ENCODE data around the gene SRP19. TPM values are rescaled to one million over a fixed set of nuclear protein-coding genes. Genes with fewer than 3 reads are reported as not detected.
"Not testable (repeated sequence)": the region's sequence is repeated elsewhere in the genome, so short reads cannot be mapped to it uniquely, and the experiment has no call there.

SRP19 gene
- total and polyA plus RNA-seq, 5 donors from 2014 or later = 41.0 to 215 (median 173) TPM

DNA sequence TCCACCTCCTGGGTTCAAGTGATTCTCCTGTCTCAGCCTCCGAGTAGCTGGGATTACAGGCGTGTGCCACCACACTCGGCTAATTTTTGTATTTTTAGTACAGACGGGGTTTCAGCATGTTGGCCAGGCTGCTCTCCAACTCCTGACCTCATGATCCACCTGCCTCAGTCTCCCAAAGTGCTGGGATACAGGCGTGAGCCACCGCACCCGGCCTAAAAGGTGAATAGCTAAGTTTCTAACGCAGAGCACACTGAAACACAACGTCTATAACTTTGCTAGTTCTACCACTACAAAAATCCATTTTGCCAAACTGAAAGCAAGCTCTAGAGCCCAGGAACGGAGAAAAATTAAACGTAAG lies 537 bp upstream of the SRP19 start:
- Histone ChIP-seq H3K4me3 (ENCODE audit: low read depth, low read length) (peak overlapping the region; percentile 98), H3K4me1 (ENCODE audit: control insufficient read depth, insufficient read depth, low read length, poor library complexity, severe bottlenecking) (peaks cover 25% of the 10 kb centered on the region)
- H3K4me1 Mint-ChIP-seq = peaks cover 14 to 47% (median 22%) of the 10 kb centered on the region in 4 donors

GRCh38 chr5:112861638-112861985 lies 525 bp downstream of the SRP19 start:
- peaks cover 32% of the 10 kb centered on the region for H3K36me3 ChIP-seq (ENCODE audit: control insufficient read depth, insufficient read depth, low read length)
- H3K9me3 Mint-ChIP-seq = no peaks in the 10 kb centered on the region
- peaks cover 11 to 51% (median 23%) of the 10 kb centered on the region in 4 donors for H3K4me1 Mint-ChIP-seq
- peaks cover 29% of the 10 kb centered on the region for H3K4me1 ChIP-seq (ENCODE audit: control insufficient read depth, insufficient read depth, low read length, poor library complexity, severe bottlenecking)
- peak overlapping the region; percentile 98 to 99 (median 98) for H3K27ac Mint-ChIP-seq
- peaks cover 33% of the 10 kb centered on the region for H3K27me3 Mint-ChIP-seq
- no peaks in the 10 kb centered on the region for H3K27me3 ChIP-seq (ENCODE audit: control insufficient read depth, insufficient read depth, low read length)
- ATAC-seq (ENCODE audit: low read depth in 2 of 2) (no peak), DNase-seq (no peak)
- H3K4me3 ChIP-seq (ENCODE audit: low read depth, low read length) = peak overlapping the region; percentile 98
- H3K9me3 ChIP-seq (ENCODE audit: control insufficient read depth in 2 of 2, low read length in 2 of 2) = no peaks in the 10 kb centered on the region
- peak overlapping the region; percentile 91 to 100 (median 96) for H3K4me3 Mint-ChIP-seq
- H3K27ac ChIP-seq (ENCODE audit: insufficient read depth, low read length, poor library complexity, severe bottlenecking) = peak overlapping the region; percentile 87
- peaks cover 20% of the 10 kb centered on the region for H3K36me3 Mint-ChIP-seq

More for the DNA sequence above, 537 bp upstream of the SRP19 start:
- peaks cover 20% of the 10 kb centered on the region for H3K36me3 Mint-ChIP-seq
- H3K4me3 Mint-ChIP-seq = peak overlapping the region; percentile 91 to 100 (median 96)
- Histone ChIP-seq H3K36me3 (ENCODE audit: control insufficient read depth, insufficient read depth, low read length) (peaks cover 27% of the 10 kb centered on the region), H3K27ac (ENCODE audit: insufficient read depth, low read length, poor library complexity, severe bottlenecking) (peak overlapping the region; percentile 87)
- H3K27me3 Mint-ChIP-seq = peaks cover 43% of the 10 kb centered on the region
- H3K9me3 Mint-ChIP-seq; DNase-seq; ATAC-seq (ENCODE audit: low read depth in 2 of 2); H3K27me3 ChIP-seq (ENCODE audit: control insufficient read depth, insufficient read depth, low read length); H3K9me3 ChIP-seq (ENCODE audit: control insufficient read depth in 2 of 2, low read length in 2 of 2): not testable (repeated sequence)
- peak overlapping the region; percentile 98 to 99 (median 98) for H3K27ac Mint-ChIP-seq

DNA sequence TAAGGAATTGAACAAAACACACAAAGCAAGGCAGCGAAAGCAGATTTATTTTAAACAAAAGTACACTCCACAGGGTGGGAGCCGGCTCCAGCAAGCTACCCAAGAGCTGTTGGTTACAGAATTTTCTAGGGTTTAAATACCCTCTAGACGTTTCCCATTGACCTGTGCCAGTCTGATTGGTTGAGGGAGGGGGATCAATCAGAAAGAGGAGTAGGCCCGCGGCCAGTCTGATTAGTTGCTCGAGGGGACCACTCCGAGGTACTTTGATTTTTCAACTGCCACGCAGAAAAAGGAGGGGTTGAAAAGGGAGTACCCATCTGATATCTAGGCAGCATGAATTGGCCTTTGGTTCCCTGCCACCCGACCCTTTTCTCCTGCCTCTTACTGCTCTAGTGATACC lies 998 bp downstream of the SRP19 start:
- Histone ChIP-seq H3K27ac (ENCODE audit: insufficient read depth, low read length, poor library complexity, severe bottlenecking) (peak overlapping the region; percentile 87), H3K27me3 (ENCODE audit: control insufficient read depth, insufficient read depth, low read length) (no peaks in the 10 kb centered on the region), H3K36me3 (ENCODE audit: control insufficient read depth, insufficient read depth, low read length) (peaks cover 36% of the 10 kb centered on the region), H3K4me3 (ENCODE audit: low read depth, low read length) (peak overlapping the region; percentile 98), H3K4me1 (ENCODE audit: control insufficient read depth, insufficient read depth, low read length, poor library complexity, severe bottlenecking) (peaks cover 29% of the 10 kb centered on the region), H3K9me3 (ENCODE audit: control insufficient read depth in 2 of 2, low read length in 2 of 2) (no peaks in the 10 kb centered on the region)
- Mint-ChIP-seq H3K27ac (peak overlapping the region; percentile 59 to 98 (median 98)), H3K4me1 (peaks cover 15 to 54% (median 27%) of the 10 kb centered on the region in 4 donors), H3K36me3 (peaks cover 20% of the 10 kb centered on the region), H3K27me3 (peaks cover 31% of the 10 kb centered on the region), H3K9me3 (no peaks in the 10 kb centered on the region), H3K4me3 (peak overlapping the region; percentile 91 to 100 (median 96))
- DNase-seq = no peak
- no peak for ATAC-seq (ENCODE audit: low read depth in 2 of 2)

DNA sequence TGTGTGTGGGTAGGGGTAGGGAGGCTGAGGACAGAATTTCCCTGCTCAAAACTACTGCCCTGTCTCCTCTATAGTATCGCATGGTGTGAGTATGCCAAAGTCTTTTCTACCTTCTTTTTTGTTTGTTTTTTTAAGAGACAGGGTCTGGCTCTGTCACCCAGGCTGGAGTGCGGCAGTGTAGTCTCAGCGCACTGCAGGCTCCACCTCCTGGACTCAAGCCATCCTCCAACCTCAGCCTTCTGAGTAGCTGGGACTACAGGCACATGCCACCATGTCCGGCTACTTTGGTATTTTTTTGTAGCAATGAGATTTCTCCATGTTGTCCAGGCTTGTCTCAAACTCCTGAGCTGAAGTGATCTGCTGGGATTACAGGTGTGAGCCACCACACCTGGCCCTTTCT lies 2.5 kb downstream of the SRP19 start:
- ATAC-seq (ENCODE audit: low read depth in 2 of 2) = no peak
- Mint-ChIP-seq H3K27me3 (peaks cover 24% of the 10 kb centered on the region), H3K27ac (peak overlapping the region in 1 of 3 donors; percentile 98), H3K4me3 (peak overlapping the region; percentile 33 to 96 (median 84)), H3K36me3 (peaks cover 29% of the 10 kb centered on the region), H3K4me1 (peaks cover 17 to 56% (median 33%) of the 10 kb centered on the region in 4 donors), H3K9me3 (no peaks in the 10 kb centered on the region)
- peaks cover 29% of the 10 kb centered on the region for H3K4me1 ChIP-seq (ENCODE audit: control insufficient read depth, insufficient read depth, low read length, poor library complexity, severe bottlenecking)
- no peak overlapping the region for H3K27ac ChIP-seq (ENCODE audit: insufficient read depth, low read length, poor library complexity, severe bottlenecking)
- peak overlapping the region; percentile 98 for H3K4me3 ChIP-seq (ENCODE audit: low read depth, low read length)
- no peaks in the 10 kb centered on the region for H3K27me3 ChIP-seq (ENCODE audit: control insufficient read depth, insufficient read depth, low read length)
- H3K36me3 ChIP-seq (ENCODE audit: control insufficient read depth, insufficient read depth, low read length) = peaks cover 50% of the 10 kb centered on the region
- DNase-seq = no peak
- no peaks in the 10 kb centered on the region for H3K9me3 ChIP-seq (ENCODE audit: control insufficient read depth in 2 of 2, low read length in 2 of 2)

- no peaks in the 10 kb centered on the region for H3K9me3 ChIP-seq (ENCODE audit: control insufficient read depth in 2 of 2, low read length in 2 of 2)
- Mint-ChIP-seq H3K4me3 (no peak overlapping the region), H3K4me1 (peaks cover 27 to 68% (median 46%) of the 10 kb centered on the region in 4 donors), H3K9me3 (no peaks in the 10 kb centered on the region), H3K27ac (no peak overlapping the region), H3K27me3 (peaks cover 16% of the 10 kb centered on the region), H3K36me3 (peaks cover 42% of the 10 kb centered on the region)
- H3K27me3 ChIP-seq (ENCODE audit: control insufficient read depth, insufficient read depth, low read length) = no peaks in the 10 kb centered on the region
- ATAC-seq (ENCODE audit: low read depth in 2 of 2) (no peak), DNase-seq (no peak)
- H3K36me3 ChIP-seq (ENCODE audit: control insufficient read depth, insufficient read depth, low read length) = peaks cover 63% of the 10 kb centered on the region
- H3K4me3 ChIP-seq (ENCODE audit: low read depth, low read length) = no peak overlapping the region
- peaks cover 33% of the 10 kb centered on the region for H3K4me1 ChIP-seq (ENCODE audit: control insufficient read depth, insufficient read depth, low read length, poor library complexity, severe bottlenecking)
- H3K27ac ChIP-seq (ENCODE audit: insufficient read depth, low read length, poor library complexity, severe bottlenecking) = no peak overlapping the region
Measured at GRCh38 chr5:112865128-112865527, 4.0 kb downstream of the SRP19 start.

- H3K4me1 ChIP-seq (ENCODE audit: control insufficient read depth, insufficient read depth, low read length, poor library complexity, severe bottlenecking) = peaks cover 28% of the 10 kb centered on the region
- peaks cover 69% of the 10 kb centered on the region for H3K36me3 ChIP-seq (ENCODE audit: control insufficient read depth, insufficient read depth, low read length)
- no peak for DNase-seq
- H3K27me3 ChIP-seq (ENCODE audit: control insufficient read depth, insufficient read depth, low read length) = no peaks in the 10 kb centered on the region
- peak overlapping the region in 1 of 4 donors; percentile 4 for H3K4me3 Mint-ChIP-seq
- H3K27me3 Mint-ChIP-seq = peaks cover 4% of the 10 kb centered on the region
- H3K27ac Mint-ChIP-seq = peak overlapping the region in 2 of 3 donors; percentile 48 to 78
- H3K4me3 ChIP-seq (ENCODE audit: low read depth, low read length) = no peak overlapping the region
- H3K9me3 Mint-ChIP-seq = no peaks in the 10 kb centered on the region
- H3K9me3 ChIP-seq (ENCODE audit: control insufficient read depth in 2 of 2, low read length in 2 of 2) = no peaks in the 10 kb centered on the region
- peaks cover 41% of the 10 kb centered on the region for H3K36me3 Mint-ChIP-seq
- H3K4me1 Mint-ChIP-seq = peaks cover 32 to 61% (median 40%) of the 10 kb centered on the region in 4 donors
- H3K27ac ChIP-seq (ENCODE audit: insufficient read depth, low read length, poor library complexity, severe bottlenecking) = no peak overlapping the region
- ATAC-seq (ENCODE audit: low read depth in 2 of 2) = peak in 1 of 2 donors; percentile 25
Measured at GRCh38 chr5:112866739-112867138, 5.7 kb downstream of the SRP19 start.

- Mint-ChIP-seq H3K4me3 (no peak overlapping the region), H3K9me3 (no peaks in the 10 kb centered on the region), H3K36me3 (peaks cover 42% of the 10 kb centered on the region), H3K4me1 (peaks cover 32 to 54% (median 41%) of the 10 kb centered on the region in 4 donors), H3K27me3 (peaks cover 2% of the 10 kb centered on the region), H3K27ac (peak overlapping the region in 2 of 3 donors; percentile 48 to 78)
- DNase-seq (no peak), ATAC-seq (ENCODE audit: low read depth in 2 of 2) (no peak)
- Histone ChIP-seq H3K27ac (ENCODE audit: insufficient read depth, low read length, poor library complexity, severe bottlenecking) (no peak overlapping the region), H3K36me3 (ENCODE audit: control insufficient read depth, insufficient read depth, low read length) (peaks cover 69% of the 10 kb centered on the region), H3K9me3 (ENCODE audit: control insufficient read depth in 2 of 2, low read length in 2 of 2) (no peaks in the 10 kb centered on the region), H3K4me1 (ENCODE audit: control insufficient read depth, insufficient read depth, low read length, poor library complexity, severe bottlenecking) (peaks cover 21% of the 10 kb centered on the region), H3K4me3 (ENCODE audit: low read depth, low read length) (no peak overlapping the region), H3K27me3 (ENCODE audit: control insufficient read depth, insufficient read depth, low read length) (no peaks in the 10 kb centered on the region)
Measured at GRCh38 chr5:112867411-112867810, 6.3 kb downstream of the SRP19 start.

GRCh38 chr5:112869948-112870347 lies 8.9 kb downstream of the SRP19 start:
- H3K4me3 Mint-ChIP-seq = peak overlapping the region in 2 of 4 donors; percentile 4 to 15
- H3K9me3 Mint-ChIP-seq = no peaks in the 10 kb centered on the region
- peaks cover 47% of the 10 kb centered on the region for H3K36me3 ChIP-seq (ENCODE audit: control insufficient read depth, insufficient read depth, low read length)
- DNase-seq = peak in 1 of 3 donors; percentile 74
- H3K4me1 Mint-ChIP-seq = peaks cover 26 to 49% (median 40%) of the 10 kb centered on the region in 4 donors
- no peak overlapping the region for H3K4me3 ChIP-seq (ENCODE audit: low read depth, low read length)
- H3K27ac Mint-ChIP-seq = peak overlapping the region; percentile 34 to 94 (median 66)
- H3K27ac ChIP-seq (ENCODE audit: insufficient read depth, low read length, poor library complexity, severe bottlenecking) = peak overlapping the region; percentile 34
- H3K36me3 Mint-ChIP-seq = peaks cover 30% of the 10 kb centered on the region
- H3K27me3 ChIP-seq (ENCODE audit: control insufficient read depth, insufficient read depth, low read length) = no peaks in the 10 kb centered on the region
- no peaks in the 10 kb centered on the region for H3K27me3 Mint-ChIP-seq
- H3K4me1 ChIP-seq (ENCODE audit: control insufficient read depth, insufficient read depth, low read length, poor library complexity, severe bottlenecking) = peaks cover 7% of the 10 kb centered on the region
- ATAC-seq (ENCODE audit: low read depth in 2 of 2) = peak; percentile 72 to 79
- no peaks in the 10 kb centered on the region for H3K9me3 ChIP-seq (ENCODE audit: control insufficient read depth in 2 of 2, low read length in 2 of 2)

All from CD4-positive, CD25-positive, alpha-beta regulatory T cell (primary cell).